ENCODE measurements around the gene PLXNB2.

Gene PLXNB2

DNA sequence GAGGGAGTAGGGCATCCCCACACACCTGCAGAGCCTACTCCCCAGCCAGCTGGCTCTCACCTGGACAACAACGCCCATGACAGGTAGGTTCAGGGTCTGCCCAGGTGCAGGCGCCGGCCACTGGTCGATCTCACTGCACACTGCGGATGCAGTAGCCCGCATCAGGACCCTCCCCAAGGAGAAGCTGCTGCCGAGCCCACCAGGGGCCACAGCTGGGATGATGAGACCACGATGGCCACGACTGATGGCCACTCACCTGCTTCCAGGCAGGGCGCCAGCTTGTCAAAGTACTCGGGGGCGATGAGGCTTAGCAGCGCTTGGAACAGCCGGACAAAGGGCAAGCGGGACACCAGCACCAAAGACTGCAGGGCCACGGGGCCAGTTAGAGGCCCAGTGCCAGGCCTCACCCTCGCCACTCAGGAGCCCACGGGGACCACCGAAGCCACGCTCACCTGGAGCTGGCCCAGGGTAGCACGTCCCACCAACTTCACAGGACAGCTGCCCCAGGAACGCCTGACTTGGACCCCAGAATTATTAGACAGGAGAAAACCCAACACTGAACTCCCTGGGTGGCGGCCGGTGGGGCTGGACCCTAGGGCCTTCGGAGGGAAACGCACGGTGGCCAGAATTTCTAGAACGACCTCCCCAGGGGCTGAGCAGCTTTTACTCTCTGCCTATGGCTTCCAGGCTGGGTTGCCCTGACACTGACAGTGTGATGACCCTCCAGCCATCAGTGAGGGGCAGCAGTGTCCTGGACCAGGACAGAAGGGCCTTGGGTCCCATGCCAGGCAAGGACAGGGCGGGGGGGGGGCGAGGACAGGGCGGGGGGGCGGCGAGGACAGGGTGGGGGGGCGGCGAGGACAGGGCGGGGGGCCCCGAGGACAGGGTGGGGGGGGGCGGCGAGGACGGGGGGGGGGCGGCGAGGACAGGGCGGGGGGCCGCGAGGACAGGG is 8.9 kb upstream of the PLXNB2 start:
- TF ChIP-seq SIN3A (IDR thresholded peaks at IDR 0.05; ENCODE audit: borderline replicate concordance, insufficient read depth, low read length): no peak
- TF ChIP-seq TAF1 (IDR thresholded peaks at IDR 0.05; ENCODE audit: borderline replicate concordance, insufficient read depth, low read length): no peak
- no peak for TF ChIP-seq POLR2AphosphoS5 (IDR thresholded peaks at IDR 0.05; ENCODE audit: low read depth, low read length)
- no peak for TF ChIP-seq REST (IDR thresholded peaks at IDR 0.05; ENCODE audit: insufficient read depth in 1 of 2, low read depth in 2 of 2, low read length in 2 of 2)
- no peak for TF ChIP-seq FOXP2 (optimal IDR thresholded peaks at IDR 0.05; ENCODE audit: borderline replicate concordance, extremely low read depth, extremely low read length, insufficient read depth)

DNA sequence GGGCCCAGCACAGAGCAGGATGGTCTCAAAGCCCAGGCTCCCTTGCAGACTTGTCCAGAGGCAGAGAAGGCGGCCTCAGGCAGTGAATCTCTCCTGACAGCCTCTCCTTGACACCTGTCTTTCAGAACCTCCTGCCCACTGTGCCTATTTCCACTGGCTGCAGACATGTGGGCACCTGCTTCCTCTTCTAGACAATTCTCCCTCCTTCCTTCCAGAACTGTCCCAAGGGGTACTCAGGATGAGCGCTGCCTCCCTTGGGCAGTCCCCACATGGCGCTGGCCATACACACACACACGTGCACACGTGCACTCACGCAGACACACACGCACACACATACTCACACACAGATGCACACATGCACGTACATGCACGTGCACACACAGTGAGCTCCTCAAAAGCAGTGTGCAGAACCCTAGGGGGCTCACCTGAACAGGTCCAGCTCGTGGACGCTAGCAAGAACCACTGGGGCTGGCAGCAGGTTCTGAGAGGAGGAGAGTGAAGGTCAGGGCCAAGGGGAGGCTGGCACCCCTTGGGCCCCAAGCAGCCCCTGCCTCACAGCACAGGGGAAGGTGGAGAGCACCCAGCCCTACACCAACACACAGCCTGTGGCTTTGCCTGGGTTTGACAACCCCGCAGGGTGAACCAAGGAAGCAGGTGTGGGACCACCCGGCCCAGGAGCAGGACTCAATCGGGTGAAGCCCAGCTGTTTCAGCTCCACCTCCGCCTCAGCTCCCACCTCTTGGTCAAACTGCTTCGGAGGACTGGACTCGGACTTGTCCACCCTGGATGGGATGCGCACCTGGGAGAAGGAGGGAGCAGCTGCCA is 8.1 kb upstream of the PLXNB2 start:
- no peak for TF ChIP-seq POLR2AphosphoS5 (IDR thresholded peaks at IDR 0.05; ENCODE audit: low read depth, low read length)
- TF ChIP-seq SIN3A (IDR thresholded peaks at IDR 0.05; ENCODE audit: borderline replicate concordance, insufficient read depth, low read length): no peak
- TF ChIP-seq FOXP2 (optimal IDR thresholded peaks at IDR 0.05; ENCODE audit: borderline replicate concordance, extremely low read depth, extremely low read length, insufficient read depth): no peak
- no peak for TF ChIP-seq REST (IDR thresholded peaks at IDR 0.05; ENCODE audit: insufficient read depth in 1 of 2, low read depth in 2 of 2, low read length in 2 of 2)
- TF ChIP-seq TAF1 (IDR thresholded peaks at IDR 0.05; ENCODE audit: borderline replicate concordance, insufficient read depth, low read length): no peak

- TF ChIP-seq FOXP2 (optimal IDR thresholded peaks at IDR 0.05; ENCODE audit: borderline replicate concordance, extremely low read depth, extremely low read length, insufficient read depth) (peak; percentile 41), POLR2AphosphoS5 (IDR thresholded peaks at IDR 0.05; ENCODE audit: low read depth, low read length) (no peak), SIN3A (IDR thresholded peaks at IDR 0.05; ENCODE audit: borderline replicate concordance, insufficient read depth, low read length) (no peak), TAF1 (IDR thresholded peaks at IDR 0.05; ENCODE audit: borderline replicate concordance, insufficient read depth, low read length) (no peak)
Measured at GRCh38 chr22:50314455-50315288, 7.2 kb upstream of the PLXNB2 start.

DNA sequence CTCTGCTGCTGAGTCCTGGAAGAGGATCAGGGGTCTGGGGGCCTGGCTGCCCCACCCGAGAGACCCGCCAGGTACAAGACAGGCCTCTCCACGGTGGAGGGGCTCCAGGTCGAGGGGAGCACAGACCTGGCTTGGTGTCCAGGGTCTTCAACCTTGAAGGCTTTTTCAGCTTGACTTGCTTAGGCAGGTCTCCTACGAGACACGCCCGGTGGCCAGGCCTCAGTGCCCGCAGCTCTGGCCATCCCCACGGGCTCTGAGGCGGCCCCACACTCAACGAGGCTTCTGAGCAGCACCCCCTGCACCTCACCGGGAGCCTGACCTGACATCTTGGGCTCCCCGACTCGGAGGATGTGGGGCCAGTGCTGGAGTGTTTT is 6.6 kb upstream of the PLXNB2 start:
- TF ChIP-seq FOXP2 (optimal IDR thresholded peaks at IDR 0.05; ENCODE audit: borderline replicate concordance, extremely low read depth, extremely low read length, insufficient read depth) (no peak), TAF1 (IDR thresholded peaks at IDR 0.05; ENCODE audit: borderline replicate concordance, insufficient read depth, low read length) (no peak), SIN3A (IDR thresholded peaks at IDR 0.05; ENCODE audit: borderline replicate concordance, insufficient read depth, low read length) (no peak), POLR2AphosphoS5 (IDR thresholded peaks at IDR 0.05; ENCODE audit: low read depth, low read length) (no peak), REST (IDR thresholded peaks at IDR 0.05; ENCODE audit: insufficient read depth in 1 of 2, low read depth in 2 of 2, low read length in 2 of 2) (no peak)
